BE2C (cell line): ENCODE results near the gene TXLNG.

ENCODE experiments used
- DNase-seq: peaks from one replicate; pipeline ENCODE4 v3.0.0-alpha.2; 2020
- H3K27me3 ChIP-seq: fragments of 250-450 bp; sonication (Bioruptor Pico); 2 replicates; pipeline ENCODE4 v1.5.1; 2020; ENCODE audit warnings: mild to moderate bottlenecking
- H3K36me3 ChIP-seq: fragments of 250-450 bp; sonication (Bioruptor Pico); 2 replicates; pipeline ENCODE4 v1.5.1; 2020; ENCODE audit warnings: mild to moderate bottlenecking
- H3K4me1 ChIP-seq: fragments of 250-450 bp; sonication (Bioruptor Pico); 2 replicates; pipeline ENCODE4 v1.5.1; 2020
- H3K4me3 ChIP-seq: 2 replicates; pipeline ENCODE4 v1.5.1; 2011; ENCODE audit warnings: low read depth, low read length
- H3K9me3 ChIP-seq: fragments of 250-450 bp; sonication (Bioruptor Pico); 2 replicates; pipeline ENCODE4 v1.5.1; 2020
- CTCF ChIP-seq: IDR thresholded peaks from 2 replicates; pipeline ENCODE4 v1.5.1; 2012; ENCODE audit warnings: mild to moderate bottlenecking, low read depth, low read length

The TXLNG gene

GRCh38 chrX:16832301-16832700 is 46.0 kb downstream of the TXLNG start:
- H3K27me3 ChIP-seq: no peaks in the 10 kb centered on the region
- H3K36me3 ChIP-seq: peaks cover 35% of the 10 kb centered on the region
- DNase-seq: no peak
- TF ChIP-seq CTCF: no peak
- no peak overlapping the region for H3K4me3 ChIP-seq
- no peaks in the 10 kb centered on the region for H3K9me3 ChIP-seq
- H3K4me1 ChIP-seq: no peaks in the 10 kb centered on the region

DNA sequence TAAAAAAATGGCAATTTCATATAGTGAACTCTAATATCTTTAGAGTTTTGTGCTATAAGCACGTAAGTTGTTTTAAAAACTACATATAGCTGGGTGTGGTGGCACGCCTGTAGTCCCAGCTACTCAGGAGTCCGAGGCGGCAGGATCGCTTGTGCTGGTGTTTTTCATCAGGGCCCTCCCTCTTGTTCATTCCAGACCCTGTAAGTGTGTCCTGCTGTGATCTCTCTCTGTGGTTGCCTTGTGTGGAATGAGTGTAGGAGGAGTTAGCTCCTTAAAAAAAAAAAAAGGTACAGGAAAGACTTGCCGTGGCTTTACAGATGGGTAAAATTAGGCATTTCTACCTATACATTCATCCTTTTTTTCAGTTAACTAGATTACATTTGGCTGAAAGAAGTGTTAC is 48.5 kb downstream of the TXLNG start:
- Histone ChIP-seq H3K9me3 (no peaks in the 10 kb centered on the region), H3K4me1 (no peaks in the 10 kb centered on the region), H3K27me3 (no peaks in the 10 kb centered on the region), H3K4me3 (no peak overlapping the region), H3K36me3 (peaks cover 46% of the 10 kb centered on the region)
- no peak for TF ChIP-seq CTCF
- no peak for DNase-seq

DNA sequence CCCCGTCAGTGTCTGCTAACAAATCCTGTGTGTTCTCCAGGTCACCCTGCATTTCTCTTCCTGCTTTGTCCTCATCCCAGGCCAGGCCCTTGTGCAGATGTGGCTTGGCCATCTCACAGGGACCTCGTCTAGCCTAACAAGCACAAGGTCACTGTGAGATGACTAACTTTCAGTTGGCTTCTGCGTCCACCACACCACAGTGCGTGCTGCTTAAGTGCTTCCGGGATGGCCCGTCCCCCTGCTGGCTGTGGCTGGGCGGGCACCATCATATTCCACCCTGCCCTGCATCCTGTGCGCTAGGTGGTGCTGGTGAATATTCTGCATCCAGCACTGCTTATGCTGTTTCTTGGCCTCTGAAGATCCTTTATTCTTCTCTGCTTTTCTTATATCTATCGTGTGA is 50.1 kb downstream of the TXLNG start:
- Histone ChIP-seq H3K4me1 (no peaks in the 10 kb centered on the region), H3K4me3 (no peak overlapping the region), H3K36me3 (peaks cover 48% of the 10 kb centered on the region), H3K27me3 (no peaks in the 10 kb centered on the region), H3K9me3 (no peaks in the 10 kb centered on the region)
- peak; percentile 48 for TF ChIP-seq CTCF
- peak; percentile 40 for DNase-seq

GRCh38 chrX:16838202-16839066 is 52.2 kb downstream of the TXLNG start:
- H3K36me3 ChIP-seq: peaks cover 50% of the 10 kb centered on the region
- DNase-seq: no peak
- no peaks in the 10 kb centered on the region for H3K4me1 ChIP-seq
- no peaks in the 10 kb centered on the region for H3K9me3 ChIP-seq
- no peak overlapping the region for H3K4me3 ChIP-seq
- H3K27me3 ChIP-seq: no peaks in the 10 kb centered on the region
- 0 out of 2 replicates have a peak, but pooled peaks have one; percentile 4 for TF ChIP-seq CTCF

DNA sequence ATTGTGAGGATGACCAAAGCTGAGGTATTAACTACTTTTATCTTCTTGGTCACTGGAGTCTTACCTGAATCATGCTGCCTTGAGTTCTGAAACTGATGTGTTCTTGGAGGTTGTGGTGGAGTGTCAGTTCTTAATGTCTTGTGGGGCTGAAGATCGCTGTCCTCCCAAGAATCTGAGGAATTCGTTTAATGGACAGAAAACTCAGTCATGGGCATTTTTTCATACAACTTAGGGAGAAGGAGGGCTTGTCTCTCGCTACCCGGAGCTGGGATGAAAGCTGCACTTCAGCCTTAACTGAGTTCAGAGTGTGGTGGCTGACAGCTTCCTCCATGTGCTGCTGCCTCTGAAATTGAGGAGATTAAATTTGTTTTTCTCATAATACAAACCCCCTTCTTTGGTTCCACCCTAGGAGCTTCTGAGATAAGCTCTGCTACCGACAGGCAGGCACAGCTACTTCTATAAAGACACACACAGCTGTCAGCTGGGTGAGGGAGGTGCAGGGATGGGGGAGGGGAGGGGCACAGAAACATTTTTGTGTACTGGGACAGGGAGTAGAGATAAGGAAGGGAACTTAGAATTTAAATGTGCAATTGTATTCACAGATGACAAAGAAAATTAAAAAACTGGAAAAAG is 53.1 kb downstream of the TXLNG start:
- no peaks in the 10 kb centered on the region for H3K27me3 ChIP-seq
- H3K4me3 ChIP-seq: no peak overlapping the region
- no peaks in the 10 kb centered on the region for H3K9me3 ChIP-seq
- peaks cover 49% of the 10 kb centered on the region for H3K36me3 ChIP-seq
- DNase-seq: no peak
- no peaks in the 10 kb centered on the region for H3K4me1 ChIP-seq
- TF ChIP-seq CTCF: no peak

DNA sequence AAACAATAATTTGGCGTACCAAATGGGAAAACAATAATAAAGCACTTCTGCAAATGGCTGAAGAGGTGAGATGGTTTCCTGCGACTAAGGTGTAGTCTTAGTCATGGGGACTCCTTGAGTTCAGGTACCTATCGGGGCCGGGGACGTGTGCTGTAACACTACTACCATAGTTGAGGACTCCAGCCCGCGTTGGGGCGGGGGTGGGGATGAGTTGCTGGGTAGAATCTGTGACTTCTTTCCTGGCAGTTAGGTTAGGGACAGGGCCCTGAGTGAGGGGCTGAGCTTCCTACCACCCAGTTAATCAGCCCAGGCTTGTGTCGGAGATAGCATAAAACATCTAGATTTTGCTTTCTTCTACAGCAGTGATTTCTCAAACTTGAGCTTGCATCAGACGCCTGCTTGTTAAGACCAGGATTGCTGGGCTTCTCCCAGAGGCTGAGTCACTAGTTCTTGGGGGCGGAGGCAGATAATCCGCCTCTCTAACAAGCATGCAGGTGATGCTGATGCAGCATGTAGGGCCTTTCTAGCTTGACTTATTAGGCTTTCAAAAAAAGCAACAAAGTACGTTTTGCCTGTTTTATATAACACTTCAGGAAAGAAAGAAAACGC is 53.7 kb downstream of the TXLNG start:
- DNase-seq: no peak
- Histone ChIP-seq H3K36me3 (peaks cover 48% of the 10 kb centered on the region), H3K4me3 (no peak overlapping the region), H3K27me3 (no peaks in the 10 kb centered on the region), H3K9me3 (no peaks in the 10 kb centered on the region), H3K4me1 (no peaks in the 10 kb centered on the region)
- no peak for TF ChIP-seq CTCF
